SJCRH30 (cell line): ENCODE results near the gene NEURL3. TPM values are rescaled to one million over a fixed set of nuclear protein-coding genes. Genes with fewer than 3 reads are reported as not detected.
"Not testable (repeated sequence)": the region's sequence is repeated elsewhere in the genome, so short reads cannot be mapped to it uniquely, and the experiment has no call there.

Experiments
- DNase-seq, 2 experiments: peaks; one replicate each; pipeline ENCODE4 v3.0.0-alpha.2; 2015 to 2020
- H3K27ac ChIP-seq: fragments of 250-450 bp; sonication (Bioruptor Pico); 2 replicates; pipeline ENCODE4 v1.5.1; 2020; ENCODE audit warnings: mild to moderate bottlenecking, moderate library complexity
- H3K27me3 ChIP-seq: fragments of 250-450 bp; sonication (Bioruptor Pico); 2 replicates; pipeline ENCODE4 v1.5.1; 2020; ENCODE audit warnings: mild to moderate bottlenecking, moderate library complexity
- H3K36me3 ChIP-seq: fragments of 250-450 bp; sonication (Bioruptor Pico); 2 replicates; pipeline ENCODE4 v1.5.1; 2020; ENCODE audit warnings: mild to moderate bottlenecking, moderate library complexity
- H3K4me1 ChIP-seq: fragments of 250-450 bp; sonication (Bioruptor Pico); 2 replicates; pipeline ENCODE4 v1.5.1; 2020; ENCODE audit warnings: mild to moderate bottlenecking, moderate library complexity
- H3K4me3 ChIP-seq: fragments of 250-450 bp; sonication (Bioruptor Pico); 2 replicates; pipeline ENCODE4 v1.5.1; 2020; ENCODE audit warnings: mild to moderate bottlenecking, moderate library complexity
- H3K9me3 ChIP-seq: fragments of 250-450 bp; sonication (Bioruptor Pico); replicated peaks from 2 replicates; pipeline ENCODE4 v1.5.1; 2020; ENCODE audit warnings: mild to moderate bottlenecking, moderate library complexity
- total RNA-seq: library from RNA; depleted of rRNA; stranded (reverse); fragments of >200 nt; shearing (Covaris generic); gene quantifications from 2 replicates; pipeline ENCODE4 v1.2.3, GENCODE V29; 2014; rRNA removed

Gene NEURL3
- total RNA-seq, 1 experiment from 2014 or later, result not detected

DNA sequence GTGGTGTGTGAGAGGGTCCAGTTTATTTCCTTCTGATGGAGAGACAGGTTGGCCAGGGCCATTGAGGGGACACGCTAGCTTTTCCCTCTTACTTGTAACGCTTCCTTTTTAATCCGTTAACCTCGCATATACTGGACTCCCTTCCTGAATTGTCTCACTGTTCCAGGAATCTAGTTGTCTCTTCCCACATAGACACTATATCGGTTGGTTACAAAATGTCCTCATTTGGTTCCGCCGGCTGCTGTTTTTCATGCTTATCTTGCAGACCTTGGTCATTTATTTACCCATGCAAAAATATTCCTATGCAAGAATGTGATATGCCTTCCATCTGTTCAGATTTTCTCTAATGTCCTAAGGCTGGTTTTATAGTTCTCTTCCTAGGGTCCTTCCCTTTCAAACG, 35.0 kb downstream of the NEURL3 start:
- Histone ChIP-seq H3K4me3 (no peak overlapping the region), H3K36me3 (no peaks in the 10 kb centered on the region), H3K27ac (no peak overlapping the region), H3K9me3 (no peaks in the 10 kb centered on the region; the same call in 1 of the 2 replicates), H3K4me1 (no peaks in the 10 kb centered on the region), H3K27me3 (no peaks in the 10 kb centered on the region; the same call in 1 of the 2 replicates)
- no peak for DNase-seq

DNA sequence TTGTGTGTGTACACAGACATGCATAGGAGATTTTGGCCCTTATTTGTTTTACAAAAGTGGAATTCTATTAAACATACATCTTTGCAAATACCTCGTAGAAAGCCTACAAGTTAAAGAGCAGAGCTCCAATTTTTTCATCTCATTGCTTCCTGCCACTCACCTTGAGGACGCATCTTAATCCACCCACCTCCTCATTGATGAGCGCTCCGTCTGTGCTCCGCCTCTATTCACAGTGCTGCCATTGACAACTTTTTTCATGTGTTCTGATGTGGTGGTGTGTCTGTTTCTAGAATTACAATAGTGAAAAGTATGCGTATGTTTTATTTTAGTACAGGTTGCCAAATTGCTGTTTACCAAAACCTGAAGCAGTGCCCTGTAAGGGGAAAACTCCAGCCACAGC, 36.3 kb downstream of the NEURL3 start:
- H3K9me3 ChIP-seq, result no peaks in the 10 kb centered on the region; the same call in 1 of the 2 replicates
- no peaks in the 10 kb centered on the region for H3K36me3 ChIP-seq
- no peaks in the 10 kb centered on the region for H3K4me1 ChIP-seq
- H3K4me3 ChIP-seq, result no peak overlapping the region
- no peak for DNase-seq
- H3K27me3 ChIP-seq, result no peaks in the 10 kb centered on the region; the same call in 1 of the 2 replicates
- H3K27ac ChIP-seq, result no peak overlapping the region

DNA sequence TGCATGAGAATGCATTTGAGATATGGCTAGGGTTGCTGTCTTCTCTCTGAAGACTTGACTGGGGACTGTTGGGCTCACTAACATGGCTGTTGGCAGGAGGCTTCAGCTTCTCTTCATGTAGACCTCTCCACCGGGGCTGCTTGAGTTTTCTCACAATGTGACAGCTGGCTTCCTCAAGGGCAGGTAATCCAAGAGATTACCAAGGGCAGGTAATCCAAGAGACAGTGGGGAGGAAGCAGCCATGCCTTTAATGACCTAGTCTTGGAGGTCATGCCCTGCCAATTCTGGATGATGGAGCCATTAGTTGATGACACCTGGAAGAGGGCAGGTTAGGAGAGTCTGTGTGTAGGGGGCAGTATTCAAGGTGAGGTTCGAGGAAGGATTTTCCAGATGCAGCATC, 40.5 kb downstream of the NEURL3 start:
- Histone ChIP-seq H3K4me1 (no peaks in the 10 kb centered on the region), H3K27ac (no peak overlapping the region), H3K27me3 (no peaks in the 10 kb centered on the region), H3K9me3 (no peaks in the 10 kb centered on the region; the same call in 1 of the 2 replicates), H3K36me3 (no peaks in the 10 kb centered on the region), H3K4me3 (no peak overlapping the region)
- DNase-seq, result no peak

DNA sequence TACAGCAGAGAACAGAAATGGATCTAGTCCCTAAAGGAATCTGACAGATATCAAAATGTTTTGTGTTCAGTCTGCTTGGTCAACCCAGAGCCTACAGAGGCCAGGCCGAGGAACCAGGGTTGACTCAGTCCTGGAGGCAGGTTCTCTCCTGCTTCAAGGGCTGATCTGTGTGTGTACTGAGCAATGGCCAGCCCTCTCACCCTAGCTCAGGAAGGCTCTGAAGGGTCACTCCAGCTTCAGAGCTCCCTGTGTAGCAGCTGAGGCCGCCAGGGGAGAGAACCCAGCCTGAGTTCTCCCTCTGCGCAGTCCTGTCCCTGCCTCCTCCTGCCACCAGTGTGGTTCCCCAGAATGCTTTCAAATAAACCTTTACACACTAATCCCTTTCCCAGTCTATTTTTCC, 41.1 kb downstream of the NEURL3 start:
- H3K27ac ChIP-seq, result no peak overlapping the region
- H3K9me3 ChIP-seq, result no peaks in the 10 kb centered on the region; the same call in 1 of the 2 replicates
- H3K36me3 ChIP-seq, result no peaks in the 10 kb centered on the region
- DNase-seq, result no peak
- no peak overlapping the region for H3K4me3 ChIP-seq
- H3K27me3 ChIP-seq, result no peaks in the 10 kb centered on the region
- no peaks in the 10 kb centered on the region for H3K4me1 ChIP-seq

DNA sequence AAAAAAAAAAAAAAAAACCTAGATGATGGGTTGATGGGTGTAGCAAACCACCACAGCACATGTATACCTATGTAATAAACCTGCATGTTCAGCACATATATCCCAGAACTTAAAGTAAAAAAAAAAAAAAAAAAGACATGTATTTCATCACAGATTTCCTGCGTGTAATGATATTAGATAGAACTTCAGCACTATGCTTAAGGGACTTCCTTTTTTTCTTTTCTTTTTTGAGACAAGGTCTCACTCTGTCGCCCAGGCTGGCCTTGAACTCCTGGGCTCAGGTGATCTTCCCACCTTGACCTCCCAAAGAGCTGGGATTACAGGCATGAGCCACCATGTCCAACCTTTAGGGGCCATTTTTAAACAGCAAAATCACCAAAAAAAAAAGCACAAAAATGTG, 42.0 kb downstream of the NEURL3 start:
- no peaks in the 10 kb centered on the region for H3K27me3 ChIP-seq
- H3K9me3 ChIP-seq, result no peaks in the 10 kb centered on the region; the same call in 1 of the 2 replicates
- no peak overlapping the region for H3K27ac ChIP-seq
- no peak for DNase-seq
- no peaks in the 10 kb centered on the region for H3K4me1 ChIP-seq
- H3K36me3 ChIP-seq, result no peaks in the 10 kb centered on the region
- H3K4me3 ChIP-seq, result no peak overlapping the region

DNA sequence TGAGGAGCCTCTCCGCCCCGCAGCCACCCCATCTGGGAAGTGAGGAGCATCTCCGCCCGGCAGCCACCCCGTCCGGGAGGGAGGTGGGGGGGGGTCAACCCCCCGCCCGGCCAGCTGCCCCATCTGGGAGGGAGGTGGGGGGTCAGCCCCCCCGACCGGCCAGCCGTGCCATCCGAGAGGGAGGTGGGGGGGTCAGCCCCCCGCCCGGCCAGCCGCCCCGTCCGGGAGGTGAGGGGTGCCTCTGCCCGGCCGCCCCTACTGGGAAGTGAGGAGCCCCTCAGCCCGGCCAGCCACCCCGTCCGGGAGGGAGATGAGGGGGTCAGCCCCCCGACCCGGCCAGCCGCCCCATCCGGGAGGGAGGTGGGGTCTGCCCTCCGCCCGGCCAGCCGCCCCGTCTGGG, 43.5 kb downstream of the NEURL3 start:
- not testable (repeated sequence) for H3K4me3 ChIP-seq, H3K36me3 ChIP-seq, H3K4me1 ChIP-seq, DNase-seq, H3K27ac ChIP-seq, H3K9me3 ChIP-seq, H3K27me3 ChIP-seq

DNA sequence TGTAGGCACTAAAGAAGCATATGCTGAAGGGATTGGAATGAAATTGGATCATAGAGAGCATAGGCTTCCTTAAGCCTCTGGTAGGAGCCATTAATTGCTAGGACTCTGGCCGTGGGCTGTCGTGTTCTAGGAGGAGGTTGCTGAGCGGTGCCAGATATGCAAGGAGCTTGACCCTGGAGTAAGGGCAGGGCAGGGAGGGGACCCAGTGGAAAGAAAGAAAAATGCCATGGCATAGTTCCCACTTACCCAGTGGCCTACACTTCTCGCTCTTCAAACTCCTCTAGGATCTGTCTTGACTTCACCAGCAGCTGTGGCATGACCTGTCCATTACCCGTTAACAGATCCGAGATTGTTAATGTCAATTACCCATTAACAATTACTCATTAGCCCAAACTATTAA, 53.1 kb downstream of the NEURL3 start:
- no peak for DNase-seq
- Histone ChIP-seq H3K27me3 (no peaks in the 10 kb centered on the region), H3K27ac (no peak overlapping the region), H3K4me3 (no peak overlapping the region), H3K4me1 (no peaks in the 10 kb centered on the region), H3K36me3 (no peaks in the 10 kb centered on the region), H3K9me3 (0 out of 2 replicates have a peak, but pooled peaks cover 2% of the 10 kb centered on the region)

DNA sequence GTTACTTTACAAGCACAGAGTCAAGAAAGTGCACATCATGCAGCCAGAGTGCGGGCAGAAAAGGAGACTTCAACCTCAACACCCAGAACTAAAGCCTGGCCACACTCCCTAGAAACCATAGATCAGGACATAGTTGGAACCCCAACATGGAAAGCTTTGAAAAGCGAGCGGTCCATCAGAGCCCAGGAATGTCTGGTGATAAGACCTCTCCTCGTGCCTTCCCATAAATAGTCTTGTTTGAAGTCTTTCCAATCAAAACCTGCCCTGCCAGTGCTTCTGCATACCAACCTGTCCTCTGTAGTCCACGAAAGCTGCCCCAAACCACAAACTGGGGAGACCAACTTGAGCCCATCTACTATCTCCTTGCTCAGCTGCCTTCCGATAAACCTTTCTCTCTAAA, 55.5 kb downstream of the NEURL3 start:
- no peak overlapping the region for H3K4me3 ChIP-seq
- no peaks in the 10 kb centered on the region for H3K27me3 ChIP-seq
- H3K4me1 ChIP-seq, result no peaks in the 10 kb centered on the region
- no peaks in the 10 kb centered on the region for H3K36me3 ChIP-seq
- 0 out of 2 replicates have a peak, but pooled peaks cover 2% of the 10 kb centered on the region for H3K9me3 ChIP-seq
- DNase-seq, result no peak
- no peak overlapping the region for H3K27ac ChIP-seq

DNA sequence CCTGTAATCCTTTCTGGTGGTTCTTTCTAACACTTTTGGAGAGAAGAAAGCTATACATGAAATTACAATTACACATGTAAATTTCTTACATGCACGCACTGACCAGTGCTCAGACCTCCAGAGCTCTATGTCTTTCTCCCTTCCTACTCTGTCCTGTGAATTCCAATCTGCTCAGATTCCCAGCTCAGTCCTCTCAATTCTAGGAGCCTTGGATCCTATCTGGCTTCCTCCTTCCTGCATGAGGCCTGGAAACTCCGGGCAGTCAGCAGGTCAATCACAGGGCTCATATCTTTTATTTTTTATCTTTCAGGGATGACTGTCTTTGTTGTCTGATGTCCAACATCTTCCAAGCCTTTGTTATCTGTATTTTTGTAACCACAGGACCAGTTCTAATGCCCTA, 56.0 kb downstream of the NEURL3 start:
- no peak for DNase-seq
- H3K27ac ChIP-seq, result no peak overlapping the region
- no peaks in the 10 kb centered on the region for H3K36me3 ChIP-seq
- 0 out of 2 replicates have a peak, but pooled peaks cover 2% of the 10 kb centered on the region for H3K9me3 ChIP-seq
- no peaks in the 10 kb centered on the region for H3K4me1 ChIP-seq
- H3K4me3 ChIP-seq, result no peak overlapping the region
- H3K27me3 ChIP-seq, result no peaks in the 10 kb centered on the region

DNA sequence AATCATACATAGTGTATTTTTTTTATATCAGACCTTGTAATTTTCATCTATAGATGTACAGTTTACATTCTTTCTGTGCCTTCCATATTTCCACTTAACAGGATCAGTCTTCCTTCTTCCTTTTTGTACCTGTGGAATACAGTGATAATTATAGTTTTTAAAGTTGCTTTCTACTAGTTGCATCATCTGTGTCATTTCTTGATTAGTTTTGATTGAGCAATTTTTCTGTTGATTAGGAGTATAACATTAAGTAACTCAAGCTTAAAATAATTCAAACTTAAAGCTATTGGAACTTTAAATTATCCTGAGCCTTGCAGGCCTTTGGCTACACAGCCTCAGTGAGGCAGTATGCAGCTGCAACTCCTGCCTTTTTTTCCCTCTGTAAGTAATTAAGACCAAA, 57.4 kb downstream of the NEURL3 start:
- Histone ChIP-seq H3K4me1 (no peaks in the 10 kb centered on the region), H3K4me3 (no peak overlapping the region), H3K27ac (no peak overlapping the region), H3K36me3 (no peaks in the 10 kb centered on the region), H3K9me3 (0 out of 2 replicates have a peak, but pooled peaks cover 2% of the 10 kb centered on the region), H3K27me3 (no peaks in the 10 kb centered on the region)
- DNase-seq, result no peak

Other genes starting within 250 kb of the NEURL3 start
- 16.2 and 17.9 TPM in 2 replicates for gene TMEM127, start 239.4 kb downstream of the NEURL3 start, total RNA-seq
- 59.2 and 59.9 TPM in 2 replicates for gene CIAO1, start 239.1 kb downstream of the NEURL3 start, total RNA-seq
- gene SNRNP200, start 199.8 kb downstream of the NEURL3 start, total RNA-seq, result 153 and 157 TPM in 2 replicates
- 26.4 and 27.1 TPM in 2 replicates for gene ITPRIPL1, start 180.0 kb downstream of the NEURL3 start, total RNA-seq
- 73.4 and 82.0 TPM in 2 replicates for gene NCAPH, start 169.6 kb downstream of the NEURL3 start, total RNA-seq
- gene ARID5A, start 31.4 kb upstream of the NEURL3 start, total RNA-seq, result 12.4 and 14.2 TPM in 2 replicates
- gene KANSL3, start 133.0 kb upstream of the NEURL3 start, total RNA-seq, result 46.1 and 50.9 TPM in 2 replicates
- gene FER1L5, start 137.4 kb upstream of the NEURL3 start, total RNA-seq, result 0.04 TPM in 1 of 2 replicates, not detected in the other
- 29.5 and 31.9 TPM in 2 replicates for gene LMAN2L, start 234.7 kb upstream of the NEURL3 start, total RNA-seq